ENCODE data around the gene SHB.

GRCh38 chr9:37911271-37911681, 157.8 kb downstream of the SHB start:
- no peak for TF ChIP-seq EZH2phosphoT487 (IDR thresholded peaks at IDR 0.05; ENCODE audit: low read depth)
- TF ChIP-seq, protein P1, sequence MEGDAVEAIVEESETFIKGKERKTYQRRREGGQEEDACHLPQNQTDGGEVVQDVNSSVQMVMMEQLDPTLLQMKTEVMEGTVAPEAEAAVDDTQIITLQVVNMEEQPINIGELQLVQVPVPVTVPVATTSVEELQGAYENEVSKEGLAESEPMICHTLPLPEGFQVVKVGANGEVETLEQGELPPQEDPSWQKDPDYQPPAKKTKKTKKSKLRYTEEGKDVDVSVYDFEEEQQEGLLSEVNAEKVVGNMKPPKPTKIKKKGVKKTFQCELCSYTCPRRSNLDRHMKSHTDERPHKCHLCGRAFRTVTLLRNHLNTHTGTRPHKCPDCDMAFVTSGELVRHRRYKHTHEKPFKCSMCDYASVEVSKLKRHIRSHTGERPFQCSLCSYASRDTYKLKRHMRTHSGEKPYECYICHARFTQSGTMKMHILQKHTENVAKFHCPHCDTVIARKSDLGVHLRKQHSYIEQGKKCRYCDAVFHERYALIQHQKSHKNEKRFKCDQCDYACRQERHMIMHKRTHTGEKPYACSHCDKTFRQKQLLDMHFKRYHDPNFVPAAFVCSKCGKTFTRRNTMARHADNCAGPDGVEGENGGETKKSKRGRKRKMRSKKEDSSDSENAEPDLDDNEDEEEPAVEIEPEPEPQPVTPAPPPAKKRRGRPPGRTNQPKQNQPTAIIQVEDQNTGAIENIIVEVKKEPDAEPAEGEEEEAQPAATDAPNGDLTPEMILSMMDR (IDR thresholded peaks at IDR 0.05; ENCODE audit: low read depth, low read length), result no peak
